ENCODE data around the gene TBX4.

GRCh38 chr17:61456061-61456681, 3.9 kb downstream of the TBX4 start:
- no peak for TF ChIP-seq ZC3H10 (CRISPR knock-in tag; IDR thresholded peaks at IDR 0.05)
- TF ChIP-seq TOX (CRISPR knock-in tag; IDR thresholded peaks at IDR 0.05; ENCODE audit: borderline replicate concordance) = no peak
- no peak for TF ChIP-seq ZFP3 (CRISPR knock-in tag; IDR thresholded peaks at IDR 0.05)
- no peak for TF ChIP-seq ZNF8 (CRISPR knock-in tag; IDR thresholded peaks at IDR 0.05)
- no peak for TF ChIP-seq RARB (CRISPR knock-in tag; IDR thresholded peaks at IDR 0.05)
- TF ChIP-seq CREB5 (CRISPR knock-in tag; IDR thresholded peaks at IDR 0.05; ENCODE audit: low read depth) = no peak
- TF ChIP-seq SNAI2 (CRISPR knock-in tag; IDR thresholded peaks at IDR 0.05) = no peak
- TF ChIP-seq OSR1 (CRISPR knock-in tag; IDR thresholded peaks at IDR 0.05) = no peak
- no peak for TF ChIP-seq ZFP30 (CRISPR knock-in tag; IDR thresholded peaks at IDR 0.05)
- TF ChIP-seq, protein P1, sequence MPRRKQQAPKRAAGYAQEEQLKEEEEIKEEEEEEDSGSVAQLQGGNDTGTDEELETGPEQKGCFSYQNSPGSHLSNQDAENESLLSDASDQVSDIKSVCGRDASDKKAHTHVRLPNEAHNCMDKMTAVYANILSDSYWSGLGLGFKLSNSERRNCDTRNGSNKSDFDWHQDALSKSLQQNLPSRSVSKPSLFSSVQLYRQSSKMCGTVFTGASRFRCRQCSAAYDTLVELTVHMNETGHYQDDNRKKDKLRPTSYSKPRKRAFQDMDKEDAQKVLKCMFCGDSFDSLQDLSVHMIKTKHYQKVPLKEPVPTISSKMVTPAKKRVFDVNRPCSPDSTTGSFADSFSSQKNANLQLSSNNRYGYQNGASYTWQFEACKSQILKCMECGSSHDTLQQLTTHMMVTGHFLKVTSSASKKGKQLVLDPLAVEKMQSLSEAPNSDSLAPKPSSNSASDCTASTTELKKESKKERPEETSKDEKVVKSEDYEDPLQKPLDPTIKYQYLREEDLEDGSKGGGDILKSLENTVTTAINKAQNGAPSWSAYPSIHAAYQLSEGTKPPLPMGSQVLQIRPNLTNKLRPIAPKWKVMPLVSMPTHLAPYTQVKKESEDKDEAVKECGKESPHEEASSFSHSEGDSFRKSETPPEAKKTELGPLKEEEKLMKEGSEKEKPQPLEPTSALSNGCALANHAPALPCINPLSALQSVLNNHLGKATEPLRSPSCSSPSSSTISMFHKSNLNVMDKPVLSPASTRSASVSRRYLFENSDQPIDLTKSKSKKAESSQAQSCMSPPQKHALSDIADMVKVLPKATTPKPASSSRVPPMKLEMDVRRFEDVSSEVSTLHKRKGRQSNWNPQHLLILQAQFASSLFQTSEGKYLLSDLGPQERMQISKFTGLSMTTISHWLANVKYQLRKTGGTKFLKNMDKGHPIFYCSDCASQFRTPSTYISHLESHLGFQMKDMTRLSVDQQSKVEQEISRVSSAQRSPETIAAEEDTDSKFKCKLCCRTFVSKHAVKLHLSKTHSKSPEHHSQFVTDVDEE (CRISPR knock-in tag; IDR thresholded peaks at IDR 0.05) = no peak
